GM12878 (cell line): Measurements from ENCODE around the gene CHP1. TPM values are rescaled to one million over a fixed set of nuclear protein-coding genes. Genes with fewer than 3 reads are reported as not detected.

Experiments used
- ASH2L ChIP-seq: fragments of 300-600, 200-600 bp; sonication (generic); IDR thresholded peaks from 2 replicates; pipeline ENCODE4 v1.6.1; 2017; ENCODE audit warnings: low read depth, mild to moderate bottlenecking, borderline replicate concordance
- ATF3 ChIP-seq: IDR thresholded peaks from 2 replicates; pipeline ENCODE4 v1.6.1; 2011; ENCODE audit warnings: low read depth, mild to moderate bottlenecking, low read length, moderate library complexity, borderline replicate concordance; ENCODE audit errors: extremely low read depth
- ATF7 ChIP-seq: fragments of 450-650 bp; IDR thresholded peaks from 2 replicates; pipeline ENCODE4 v1.6.1; 2016; ENCODE audit warnings: low read depth, mild to moderate bottlenecking
- BHLHE40 ChIP-seq, 2 experiments: fragments of 450-650 bp in 1 of 2; IDR thresholded peaks; 2 replicates each; pipeline ENCODE4 v1.6.1; 2011 to 2017; ENCODE audit warnings: low read depth in 2 of 2, borderline replicate concordance in 1 of 2, improper control_type of control experiment in 1 of 2, low read length in 1 of 2, mild to moderate bottlenecking in 1 of 2
- DPF2 ChIP-seq: fragments of 450-650 bp; IDR thresholded peaks from 2 replicates; pipeline ENCODE4 v1.6.1; 2017; ENCODE audit warnings: mild to moderate bottlenecking
- EED ChIP-seq: sonication (generic); IDR thresholded peaks from 2 replicates; pipeline ENCODE4 v1.6.1; 2016; ENCODE audit warnings: antibody characterized with exemption, low read depth
- ELK1 ChIP-seq: IDR thresholded peaks from 2 replicates; pipeline ENCODE4 v1.6.1; 2012; ENCODE audit warnings: low read depth, low read length, improper control_type of control experiment
- ESRRA ChIP-seq: IDR thresholded peaks from 2 replicates; pipeline ENCODE4 v1.6.1; 2012; ENCODE audit warnings: mild to moderate bottlenecking, low read length, improper control_type of control experiment
- ETV6 ChIP-seq, 2 experiments: fragments of 450-650 bp in 1 of 2; IDR thresholded peaks in 1 of 2; conservative IDR thresholded peaks in 1 of 2; 2 replicates each; pipeline ENCODE4 v1.6.1; 2014; ENCODE audit warnings: antibody characterized with exemption in 1 of 2, borderline replicate concordance in 1 of 2, low read depth in 1 of 2, mild to moderate bottlenecking in 1 of 2, moderate library complexity in 1 of 2
- HCFC1 ChIP-seq: fragments of 150-350 bp; IDR thresholded peaks from 2 replicates; pipeline ENCODE4 v1.6.1; 2014; ENCODE audit warnings: low read length
- IRF4 ChIP-seq: IDR thresholded peaks from 2 replicates; pipeline ENCODE4 v1.6.1; 2011; ENCODE audit warnings: low read depth, low read length
- MLLT1 ChIP-seq: fragments of 450-650 bp; IDR thresholded peaks from 2 replicates; pipeline ENCODE4 v1.6.1; 2016; ENCODE audit warnings: mild to moderate bottlenecking
- PAX5 ChIP-seq: IDR thresholded peaks from 2 replicates; pipeline ENCODE4 v1.6.1; 2011; ENCODE audit warnings: low read depth, low read length, borderline replicate concordance
- POU2F2 ChIP-seq: IDR thresholded peaks from 3 replicates; pipeline ENCODE4 v1.6.1; 2011; ENCODE audit warnings: low read depth, mild to moderate bottlenecking, low read length, borderline replicate concordance
- RUNX3 ChIP-seq: IDR thresholded peaks from 2 replicates; pipeline ENCODE4 v1.6.1; 2012; ENCODE audit warnings: low read length, inconsistent platforms
- SMARCA5 ChIP-seq: fragments of 450-650 bp; IDR thresholded peaks from 2 replicates; pipeline ENCODE4 v1.6.1; 2017; ENCODE audit warnings: mild to moderate bottlenecking
- SP1 ChIP-seq: IDR thresholded peaks from one replicate; pipeline ENCODE4 v1.6.1; 2011; ENCODE audit warnings: low read depth, low read length
- USF1 ChIP-seq: IDR thresholded peaks from 2 replicates; pipeline ENCODE4 v1.6.1; 2011; ENCODE audit warnings: borderline replicate concordance, low read depth, mild to moderate bottlenecking, moderate library complexity, mixed read lengths, low read length; ENCODE audit not compliant: insufficient read depth; ENCODE audit errors: extremely low read length
- ZBTB4 ChIP-seq: fragments of 450-650 bp; formaldehyde crosslinking; IDR thresholded peaks from 2 replicates; pipeline ENCODE4 v1.4.0; 2022; ENCODE audit warnings: mild to moderate bottlenecking, moderate library complexity
- polyA plus RNA-seq, 11 experiments: library from polyadenylated mRNA; depleted of rRNA in 4 of 11; unstranded in 6 of 11; stranded (reverse) in 5 of 11; fragments of >200 nt; fragmentation: Nextera tagmentation in 4 of 11; fragmentation: Illumina TruSeq in 1 of 11; extraction: Ambion mirVana in 4 of 11; extraction: Trizol in 1 of 11; gene quantifications; 1 replicate in 1 of 11; 2 replicates in 10 of 11; pipeline versions ENCODE4 v1.2.1 to v1.2.3, GENCODE V29; 2011 to 2016; ENCODE audit warnings: inconsistent platforms in 2 of 11, missing spikeins in 2 of 11, low read depth in 1 of 11
- total RNA-seq, 4 experiments: library from RNA; depleted of rRNA in 3 of 4; stranded (reverse); fragments of >200 nt in 3 of 4; fragmentation: Illumina TruSeq in 1 of 4; extraction: Trizol in 1 of 4; gene quantifications; 2 replicates each; pipeline versions ENCODE4 v1.2.1 to v1.2.3, GENCODE V29; 2013 to 2021

CHP1 gene
- total and polyA plus RNA-seq, 10 of the 15 experiments (the other 5 are each of a cell fraction or from before 2014, with no cell fraction given) = 25.7 to 45.9 (median 39.1) TPM

- TF ChIP-seq USF1 (no peak), POU2F2 (peak; percentile 59; the same call in 1 of the 3 replicates), ASH2L (no peak), IRF4 (peak; percentile 64; the same call in 1 of the 2 replicates), SP1 (peak; percentile 32), HCFC1 (no peak), DPF2 (0 out of 2 replicates have a peak, but pooled peaks have one; percentile 19), RUNX3 (peak; percentile 69), ZBTB4 (no peak), ETV6 (conservative IDR thresholded peaks at IDR 0.05 in 1 of 2, IDR thresholded peaks at IDR 0.05 in 1 of 2; ENCODE audit: borderline replicate concordance in 1 of 2, low read depth in 1 of 2) (peak in 1 of 2 experiments; percentile 22; a peak in 1 of 4 replicates), MLLT1 (peak; percentile 74), PAX5 (peak; percentile 27; the same call in 1 of the 2 replicates), ATF7 (peak; percentile 46; the same call in 1 of the 2 replicates), ATF3 (no peak), ELK1 (no peak), ESRRA (no peak), BHLHE40 (IDR thresholded peaks at IDR 0.05; ENCODE audit: borderline replicate concordance in 1 of 2, low read depth in 2 of 2, low read length in 1 of 2) (peak; percentile 18 to 60; a peak in 1 of 4 replicates), SMARCA5 (peak; percentile 74), EED (no peak)
Observed at GRCh38 chr15:41291065-41291631, 60.1 kb downstream of the CHP1 start (continued).
